Tibial nerve (tissue), 4 donors: Measurements from ENCODE around the gene PIEZO2. TPM values are rescaled to one million over a fixed set of nuclear protein-coding genes. Genes with fewer than 3 reads are reported as not detected.

Experiments
- DNase-seq, 2 donors: peaks; one replicate each; pipeline ENCODE4 v3.0.0-alpha.2; 2019; ENCODE audit warnings: low spot score in 2 of 2
- H3K27ac ChIP-seq, 4 donors: fragments of 200-600 bp; sonication (generic) in 3 of 4; one replicate each; pipeline ENCODE4 v1.5.1; 2017 to 2019; ENCODE audit warnings: mild to moderate bottlenecking in 1 of 4
- H3K27me3 ChIP-seq, 2 donors: fragments of 200-600 bp; sonication (generic) in 1 of 2; one replicate each; pipeline versions ENCODE4 v1.5.1 to v1.6.0; 2017 to 2019
- H3K36me3 ChIP-seq, 3 donors: fragments of 200-600 bp; sonication (generic); one replicate each; pipeline ENCODE4 v1.5.1; 2018 to 2019
- H3K4me1 ChIP-seq, 4 donors: fragments of 200-600 bp; sonication (generic) in 3 of 4; one replicate each; pipeline ENCODE4 v1.5.1; 2017 to 2019
- H3K4me3 ChIP-seq, 4 donors: fragments of 200-600 bp; sonication (generic) in 3 of 4; one replicate each; pipeline ENCODE4 v1.5.1; 2017 to 2019; ENCODE audit warnings: mild to moderate bottlenecking in 1 of 4, moderate library complexity in 1 of 4
- H3K9me3 ChIP-seq, 4 donors: fragments of 200-600 bp; sonication (generic) in 3 of 4; one replicate each; pipeline ENCODE4 v1.5.1; 2017 to 2019
- CTCF ChIP-seq, 5 experiments: fragments of 200-600 bp in 3 of 5; fragments of 450-650 bp in 2 of 5; sonication (generic) in 3 of 5; IDR thresholded peaks; one replicate each; pipeline ENCODE4 v1.5.1; 2016 to 2019; ENCODE audit warnings: antibody characterized with exemption in 5 of 5, mild to moderate bottlenecking in 3 of 5, moderate library complexity in 2 of 5
- EP300 ChIP-seq, 2 donors: sonication (generic); formaldehyde crosslinking; IDR thresholded peaks; one replicate each; pipeline ENCODE4 v1.6.1; 2017; ENCODE audit warnings: antibody characterized with exemption in 2 of 2, mild to moderate bottlenecking in 1 of 2
- POLR2A ChIP-seq, 2 donors: fragments of 450-650 bp; IDR thresholded peaks; one replicate each; pipeline ENCODE4 v1.6.1; 2017; ENCODE audit warnings: antibody characterized with exemption in 2 of 2, mild to moderate bottlenecking in 2 of 2, moderate library complexity in 2 of 2
- WGBS, 2 donors: methylation state at CpG; one replicate each; pipeline ENCODE4 v1.1.5; 2018; 5-methylcytosine and 5-hydroxymethylcytosine counted together
- total RNA-seq, 4 donors: library from RNA; depleted of rRNA; stranded (reverse); fragments of >200 nt; gene quantifications; one replicate each; pipeline ENCODE4 v1.1.0, GENCODE V29; 2016

Gene PIEZO2
- total RNA-seq, 4 donors from 2014 or later = 17.0 to 27.7 (median 22.3) TPM

GRCh38 chr18:11119959-11120587 is 29.3 kb downstream of the PIEZO2 start:
- Histone ChIP-seq H3K27me3 (no peaks in the 10 kb centered on the region), H3K4me3 (peak overlapping the region in 1 of 4 donors; percentile 9), H3K27ac (peak overlapping the region in 3 of 4 donors; percentile 11 to 73 (median 60)), H3K9me3 (no peaks in the 10 kb centered on the region), H3K4me1 (peaks cover 0 to 21% (median 4%) of the 10 kb centered on the region in 4 donors), H3K36me3 (no peaks in the 10 kb centered on the region)
- DNase-seq = no peak
- WGBS, 2 donors = 29 to 43% methylated on average over 5 of the region's 5 CpGs
- TF ChIP-seq CTCF (IDR thresholded peaks at IDR 0.05) (no peak), POLR2A (IDR thresholded peaks at IDR 0.05) (no peak), EP300 (IDR thresholded peaks at IDR 0.05) (no peak)

GRCh38 chr18:11119550-11119949 is 29.8 kb downstream of the PIEZO2 start:
- Histone ChIP-seq H3K36me3 (no peaks in the 10 kb centered on the region), H3K4me1 (peaks cover 0 to 21% (median 4%) of the 10 kb centered on the region in 4 donors), H3K27me3 (no peaks in the 10 kb centered on the region), H3K4me3 (peak overlapping the region in 1 of 4 donors; percentile 9), H3K27ac (peak overlapping the region in 3 of 4 donors; percentile 24 to 73 (median 44)), H3K9me3 (no peaks in the 10 kb centered on the region)
- TF ChIP-seq CTCF (IDR thresholded peaks at IDR 0.05) (no peak), POLR2A (IDR thresholded peaks at IDR 0.05) (no peak), EP300 (IDR thresholded peaks at IDR 0.05) (peak in 1 of 2 donors; percentile 48)
- WGBS, 2 donors = 46 to 54% methylated on average over 4 of the region's 4 CpGs
- DNase-seq = no peak

- Histone ChIP-seq H3K27me3 (no peaks in the 10 kb centered on the region), H3K27ac (peak overlapping the region in 2 of 4 donors; percentile 44 to 60), H3K4me1 (peaks cover 0 to 21% (median 4%) of the 10 kb centered on the region in 4 donors), H3K4me3 (no peak overlapping the region), H3K9me3 (no peaks in the 10 kb centered on the region), H3K36me3 (no peaks in the 10 kb centered on the region)
- WGBS, 2 donors = 27 to 53% methylated on average over 3 of the region's 3 CpGs
- TF ChIP-seq CTCF (IDR thresholded peaks at IDR 0.05) (no peak), POLR2A (IDR thresholded peaks at IDR 0.05) (no peak), EP300 (IDR thresholded peaks at IDR 0.05) (no peak)
- DNase-seq = no peak
Measured at GRCh38 chr18:11118051-11118766, 31.2 kb downstream of the PIEZO2 start.

GRCh38 chr18:11115276-11115675 is 34.1 kb downstream of the PIEZO2 start:
- Histone ChIP-seq H3K4me1 (peaks cover 0 to 9% (median under 1%) of the 10 kb centered on the region in 4 donors), H3K27me3 (no peaks in the 10 kb centered on the region), H3K36me3 (no peaks in the 10 kb centered on the region), H3K4me3 (no peak overlapping the region), H3K9me3 (no peaks in the 10 kb centered on the region), H3K27ac (no peak overlapping the region)
- TF ChIP-seq EP300 (IDR thresholded peaks at IDR 0.05) (no peak), POLR2A (IDR thresholded peaks at IDR 0.05) (no peak), CTCF (IDR thresholded peaks at IDR 0.05) (no peak)
- 72 to 73% methylated on average over 1 of the region's 1 CpG for WGBS, 2 donors
- DNase-seq = no peak

GRCh38 chr18:11114653-11115052 is 34.7 kb downstream of the PIEZO2 start:
- no peak for TF ChIP-seq POLR2A (IDR thresholded peaks at IDR 0.05)
- TF ChIP-seq CTCF (IDR thresholded peaks at IDR 0.05) = no peak
- TF ChIP-seq EP300 (IDR thresholded peaks at IDR 0.05) = no peak
- H3K27me3 ChIP-seq = no peaks in the 10 kb centered on the region
- WGBS, 2 donors = 54 to 65% methylated on average over 2 of the region's 2 CpGs
- H3K4me3 ChIP-seq = no peak overlapping the region
- H3K36me3 ChIP-seq = no peaks in the 10 kb centered on the region
- no peak overlapping the region for H3K27ac ChIP-seq
- H3K9me3 ChIP-seq = no peaks in the 10 kb centered on the region
- DNase-seq = no peak
- H3K4me1 ChIP-seq = peaks cover 0 to 2% (median 0%) of the 10 kb centered on the region in 4 donors
